MM.1S (cell line): Measurements from ENCODE around the gene CAMK2A.

ENCODE experiments used
- DNase-seq: peaks from one replicate; pipeline ENCODE4 v3.0.0-alpha.2; 2015
- H2AFZ ChIP-seq: fragments of 300-600 bp; sonication (generic); 2 replicates; pipeline ENCODE4 v1.6.0; 2016; ENCODE audit warnings: antibody characterized with exemption, low read length
- H3F3A ChIP-seq: fragments of 300-600 bp; sonication (generic); 2 replicates; pipeline ENCODE4 v1.6.1; 2016; ENCODE audit warnings: mild to moderate bottlenecking, antibody characterized with exemption, low read length, moderate library complexity, mixed read lengths; ENCODE audit not compliant: insufficient read depth
- H3K27ac ChIP-seq: fragments of 300-600 bp; sonication (generic); 2 replicates; pipeline ENCODE4 v1.5.1; 2016; ENCODE audit warnings: mild to moderate bottlenecking, low read length
- H3K27me3 ChIP-seq: fragments of 300-600 bp; sonication (generic); replicated peaks from 2 replicates; pipeline ENCODE4 v1.6.0; 2016; ENCODE audit warnings: low read length; ENCODE audit not compliant: insufficient read depth
- H3K36me3 ChIP-seq: fragments of 300-600 bp; sonication (generic); replicated peaks from 2 replicates; pipeline ENCODE4 v1.6.1; 2016; ENCODE audit warnings: mild to moderate bottlenecking, low read length, mixed read lengths; ENCODE audit not compliant: insufficient read depth
- H3K4me1 ChIP-seq: fragments of 300-600 bp; sonication (generic); 2 replicates; pipeline ENCODE4 v1.6.1; 2016; ENCODE audit warnings: low read length, mixed read lengths
- H3K4me2 ChIP-seq: fragments of 300-600 bp; sonication (generic); 2 replicates; pipeline ENCODE4 v1.6.0; 2016; ENCODE audit warnings: low read depth, low read length
- H3K4me3 ChIP-seq: fragments of 300-600 bp; sonication (generic); 2 replicates; pipeline ENCODE4 v1.5.1; 2016; ENCODE audit warnings: low read length, mixed read lengths
- H3K79me2 ChIP-seq: fragments of 300-600 bp; sonication (generic); 2 replicates; pipeline ENCODE4 v1.6.1; 2016; ENCODE audit warnings: mixed run types, low read length, mixed read lengths
- H3K9ac ChIP-seq: fragments of 300-600 bp; sonication (generic); 2 replicates; pipeline ENCODE4 v1.6.1; 2016; ENCODE audit warnings: low read length, mixed read lengths
- H3K9me2 ChIP-seq: fragments of 300-600 bp; sonication (generic); replicated peaks from 2 replicates; pipeline ENCODE4 v1.6.1; 2016; ENCODE audit warnings: mild to moderate bottlenecking, low read length, mixed read lengths; ENCODE audit not compliant: insufficient read depth
- H3K9me3 ChIP-seq: fragments of 300-600 bp; sonication (generic); replicated peaks from 2 replicates; pipeline ENCODE4 v1.6.1; 2016; ENCODE audit warnings: mild to moderate bottlenecking, low read length, mixed read lengths; ENCODE audit not compliant: insufficient read depth
- H4K20me1 ChIP-seq: fragments of 300-600 bp; sonication (generic); 2 replicates; pipeline ENCODE4 v1.6.1; 2016; ENCODE audit warnings: mild to moderate bottlenecking, low read length, moderate library complexity, mixed read lengths; ENCODE audit not compliant: insufficient read depth
- EZH2 ChIP-seq: fragments of 300-600 bp; sonication (generic); optimal IDR thresholded peaks from 2 replicates; pipeline ENCODE3; 2017; ENCODE audit warnings: low read depth, mild to moderate bottlenecking, antibody characterized with exemption, low read length, mixed read lengths
- EZH2phosphoT487 ChIP-seq: fragments of 300-600 bp; sonication (generic); IDR thresholded peaks from 2 replicates; pipeline ENCODE4 v1.6.1; 2018; ENCODE audit warnings: antibody characterized with exemption, low read length
- TF ChIP-seq, protein P1 (sequence below): fragments of 300-600 bp; sonication (generic); IDR thresholded peaks from 2 replicates; pipeline ENCODE4 v1.5.1; 2016; ENCODE audit warnings: antibody characterized with exemption, low read length, mixed read lengths

CAMK2A gene

DNA sequence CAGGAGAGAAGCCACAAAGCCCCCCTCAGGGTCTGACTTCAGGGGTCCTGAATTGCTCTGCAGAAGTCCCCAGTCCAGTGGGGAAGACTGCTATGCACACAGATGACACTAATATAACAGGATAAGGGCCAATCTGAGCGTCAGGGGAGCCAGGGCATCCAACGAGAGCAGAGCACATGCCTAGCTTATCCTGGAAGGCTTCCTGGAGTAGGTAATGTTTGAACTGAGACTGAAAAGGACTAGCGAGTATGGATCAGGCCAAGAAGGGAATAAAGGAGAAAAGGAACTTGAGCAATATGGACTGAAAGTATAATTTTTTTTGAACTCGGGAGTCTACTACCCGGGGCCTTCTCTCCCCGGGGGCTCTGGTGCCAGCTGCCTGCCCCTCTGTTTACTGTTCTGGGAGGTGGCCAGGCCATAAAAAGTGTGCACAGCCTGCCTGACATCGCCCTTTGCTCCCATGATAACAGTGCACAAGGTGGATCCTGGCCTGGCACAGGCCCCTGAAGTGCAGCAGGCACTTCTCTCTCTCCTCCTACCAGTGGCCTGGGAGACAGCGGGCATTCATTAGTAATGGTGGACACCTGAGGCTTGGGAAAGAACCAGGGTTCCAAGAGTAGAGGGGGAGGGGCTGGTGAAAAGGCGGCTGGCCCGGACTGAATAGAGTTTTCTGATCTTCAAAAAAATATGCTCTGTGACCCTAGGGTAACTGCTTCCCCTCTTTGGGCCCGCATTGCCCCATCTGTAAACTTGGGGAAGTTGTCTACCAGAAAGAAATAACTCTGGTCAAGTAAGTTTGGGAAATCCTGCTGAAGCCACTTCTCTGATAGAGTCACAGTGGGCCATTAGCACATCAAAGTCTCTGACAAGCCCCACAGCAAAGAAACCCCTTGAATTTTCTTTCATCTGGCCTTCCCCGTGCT, 104.3 kb downstream of the CAMK2A start:
- H3K27ac ChIP-seq: no peak overlapping the region
- no peak overlapping the region for H2AFZ ChIP-seq
- H3K4me1 ChIP-seq: no peaks in the 10 kb centered on the region
- no peaks in the 10 kb centered on the region for H3K79me2 ChIP-seq
- H3K9me2 ChIP-seq: no peaks in the 10 kb centered on the region
- H3K27me3 ChIP-seq: peaks cover 19% of the 10 kb centered on the region
- no peak overlapping the region for H3K4me3 ChIP-seq
- no peak for TF ChIP-seq EZH2phosphoT487
- no peak for TF ChIP-seq EZH2
- TF ChIP-seq, protein P1, sequence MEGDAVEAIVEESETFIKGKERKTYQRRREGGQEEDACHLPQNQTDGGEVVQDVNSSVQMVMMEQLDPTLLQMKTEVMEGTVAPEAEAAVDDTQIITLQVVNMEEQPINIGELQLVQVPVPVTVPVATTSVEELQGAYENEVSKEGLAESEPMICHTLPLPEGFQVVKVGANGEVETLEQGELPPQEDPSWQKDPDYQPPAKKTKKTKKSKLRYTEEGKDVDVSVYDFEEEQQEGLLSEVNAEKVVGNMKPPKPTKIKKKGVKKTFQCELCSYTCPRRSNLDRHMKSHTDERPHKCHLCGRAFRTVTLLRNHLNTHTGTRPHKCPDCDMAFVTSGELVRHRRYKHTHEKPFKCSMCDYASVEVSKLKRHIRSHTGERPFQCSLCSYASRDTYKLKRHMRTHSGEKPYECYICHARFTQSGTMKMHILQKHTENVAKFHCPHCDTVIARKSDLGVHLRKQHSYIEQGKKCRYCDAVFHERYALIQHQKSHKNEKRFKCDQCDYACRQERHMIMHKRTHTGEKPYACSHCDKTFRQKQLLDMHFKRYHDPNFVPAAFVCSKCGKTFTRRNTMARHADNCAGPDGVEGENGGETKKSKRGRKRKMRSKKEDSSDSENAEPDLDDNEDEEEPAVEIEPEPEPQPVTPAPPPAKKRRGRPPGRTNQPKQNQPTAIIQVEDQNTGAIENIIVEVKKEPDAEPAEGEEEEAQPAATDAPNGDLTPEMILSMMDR: no peak
- H3K36me3 ChIP-seq: no peaks in the 10 kb centered on the region
- H3K9ac ChIP-seq: no peak overlapping the region
- DNase-seq: no peak
- no peak overlapping the region for H3K4me2 ChIP-seq
- no peaks in the 10 kb centered on the region for H4K20me1 ChIP-seq
- no peaks in the 10 kb centered on the region for H3K9me3 ChIP-seq
- H3F3A ChIP-seq: no peaks in the 10 kb centered on the region

DNA sequence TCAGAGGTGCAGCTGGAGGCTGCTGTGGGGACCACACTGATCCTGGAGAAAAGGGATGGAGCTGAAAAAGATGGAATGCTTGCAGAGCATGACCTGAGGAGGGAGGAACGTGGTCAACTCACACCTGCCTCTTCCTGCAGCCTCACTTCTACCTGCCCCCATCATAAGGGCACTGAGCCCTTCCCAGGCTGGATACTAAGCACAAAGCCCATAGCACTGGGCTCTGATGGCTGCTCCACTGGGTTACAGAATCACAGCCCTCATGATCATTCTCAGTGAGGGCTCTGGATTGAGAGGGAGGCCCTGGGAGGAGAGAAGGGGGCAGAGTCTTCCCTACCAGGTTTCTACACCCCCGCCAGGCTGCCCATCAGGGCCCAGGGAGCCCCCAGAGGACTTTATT, 105.6 kb downstream of the CAMK2A start:
- Histone ChIP-seq H3K36me3 (no peaks in the 10 kb centered on the region), H3F3A (no peaks in the 10 kb centered on the region)
- TF ChIP-seq, protein P1: no peak
- no peak for TF ChIP-seq EZH2phosphoT487
- TF ChIP-seq EZH2: no peak

DNA sequence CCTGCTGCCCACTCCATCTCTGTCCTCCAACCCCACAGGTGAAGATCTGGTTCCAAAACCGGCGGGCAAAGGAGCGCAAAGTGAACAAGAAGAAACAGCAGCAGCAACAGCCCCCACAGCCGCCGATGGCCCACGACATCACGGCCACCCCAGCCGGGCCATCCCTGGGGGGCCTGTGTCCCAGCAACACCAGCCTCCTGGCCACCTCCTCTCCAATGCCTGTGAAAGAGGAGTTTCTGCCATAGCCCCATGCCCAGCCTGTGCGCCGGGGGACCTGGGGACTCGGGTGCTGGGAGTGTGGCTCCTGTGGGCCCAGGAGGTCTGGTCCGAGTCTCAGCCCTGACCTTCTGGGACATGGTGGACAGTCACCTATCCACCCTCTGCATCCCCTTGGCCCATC, 106.1 kb downstream of the CAMK2A start:
- no peaks in the 10 kb centered on the region for H3K9me3 ChIP-seq
- H3K4me3 ChIP-seq: no peak overlapping the region
- TF ChIP-seq EZH2phosphoT487 (no peak), EZH2 (no peak)
- TF ChIP-seq, protein P1: no peak
- H3K36me3 ChIP-seq: no peaks in the 10 kb centered on the region
- DNase-seq: no peak
- no peak overlapping the region for H3K27ac ChIP-seq
- 0 out of 2 replicates have a peak, but pooled peaks cover 2% of the 10 kb centered on the region for H3K27me3 ChIP-seq
- H3F3A ChIP-seq: no peaks in the 10 kb centered on the region
- no peak overlapping the region for H3K4me2 ChIP-seq
- no peak overlapping the region for H3K9ac ChIP-seq
- no peak overlapping the region for H2AFZ ChIP-seq
- H3K79me2 ChIP-seq: no peaks in the 10 kb centered on the region
- no peaks in the 10 kb centered on the region for H3K9me2 ChIP-seq
- no peaks in the 10 kb centered on the region for H4K20me1 ChIP-seq
- H3K4me1 ChIP-seq: no peaks in the 10 kb centered on the region

More for the DNA sequence above, 105.6 kb downstream of the CAMK2A start:
- H4K20me1 ChIP-seq: no peaks in the 10 kb centered on the region
- no peaks in the 10 kb centered on the region for H3K9me2 ChIP-seq
- no peak for DNase-seq
- H3K4me1 ChIP-seq: no peaks in the 10 kb centered on the region
- 0 out of 2 replicates have a peak, but pooled peaks cover 7% of the 10 kb centered on the region for H3K27me3 ChIP-seq
- H3K9me3 ChIP-seq: no peaks in the 10 kb centered on the region
- no peaks in the 10 kb centered on the region for H3K79me2 ChIP-seq
- H3K27ac ChIP-seq: no peak overlapping the region
- H3K4me3 ChIP-seq: no peak overlapping the region
- no peak overlapping the region for H3K9ac ChIP-seq
- no peak overlapping the region for H3K4me2 ChIP-seq
- no peak overlapping the region for H2AFZ ChIP-seq
